Liver (tissue), 3 donors: Measurements from ENCODE around the gene MED26.
"Not testable (repeated sequence)": the region's sequence is repeated elsewhere in the genome, so short reads cannot be mapped to it uniquely, and the experiment has no call there.

Experiments used
- CTCF ChIP-seq: fragments of 150-350 bp; IDR thresholded peaks from 2 replicates; pipeline ENCODE4 v1.5.1; 2017; ENCODE audit warnings: improper control_type of control experiment, low read depth, low read length; ENCODE audit not compliant: missing input control
- GABPA ChIP-seq, 2 donors: IDR thresholded peaks in 1 of 2; conservative IDR thresholded peaks in 1 of 2; 2 replicates each; pipeline ENCODE4 v1.6.1; 2016; ENCODE audit warnings: antibody characterized with exemption in 2 of 2, mild to moderate bottlenecking in 1 of 2, moderate library complexity in 1 of 2
- JUND ChIP-seq, 2 donors: IDR thresholded peaks; 2 replicates each; pipeline ENCODE4 v1.6.1; 2016; ENCODE audit warnings: antibody characterized with exemption in 2 of 2
- MAX ChIP-seq: IDR thresholded peaks from 2 replicates; pipeline ENCODE4 v1.6.1; 2016; ENCODE audit warnings: antibody characterized with exemption
- NR2F2 ChIP-seq: IDR thresholded peaks from 2 replicates; pipeline ENCODE4 v1.6.1; 2016; ENCODE audit warnings: antibody characterized with exemption
- RAD21 ChIP-seq, 2 donors: IDR thresholded peaks; 2 replicates each; pipeline ENCODE4 v1.6.1; 2016; ENCODE audit warnings: antibody characterized with exemption in 2 of 2, mild to moderate bottlenecking in 2 of 2
- RXRA ChIP-seq, 2 donors: IDR thresholded peaks; 2 replicates each; pipeline ENCODE4 v1.6.1; 2017 to 2018; ENCODE audit warnings: antibody characterized with exemption in 2 of 2, mild to moderate bottlenecking in 1 of 2
- YY1 ChIP-seq: IDR thresholded peaks from 2 replicates; pipeline ENCODE4 v1.6.1; 2016; ENCODE audit warnings: antibody characterized with exemption, mild to moderate bottlenecking
- ZBTB33 ChIP-seq: IDR thresholded peaks from 2 replicates; pipeline ENCODE4 v1.6.1; 2016; ENCODE audit warnings: antibody characterized with exemption
- donor health status: healthy.
- donor health status: healthy.

GRCh38 chr19:16543734-16544133 is 84.3 kb downstream of the MED26 start:
- not testable (repeated sequence) for TF ChIP-seq CTCF; GABPA (IDR thresholded peaks at IDR 0.05 in 1 of 2, conservative IDR thresholded peaks at IDR 0.05 in 1 of 2); YY1; MAX; RAD21 (IDR thresholded peaks at IDR 0.05); JUND (IDR thresholded peaks at IDR 0.05); NR2F2; RXRA (IDR thresholded peaks at IDR 0.05); ZBTB33
